ENCODE data around the gene QRSL1.

GRCh38 chr6:106702451-106703110 lies 73.2 kb downstream of the QRSL1 start:
- no peak for TF ChIP-seq SIN3A (IDR thresholded peaks at IDR 0.05; ENCODE audit: borderline replicate concordance, insufficient read depth, low read length)
- TF ChIP-seq POLR2AphosphoS5 (IDR thresholded peaks at IDR 0.05; ENCODE audit: low read depth, low read length) = no peak
- no peak for TF ChIP-seq TAF1 (IDR thresholded peaks at IDR 0.05; ENCODE audit: borderline replicate concordance, insufficient read depth, low read length)
